Endothelial cell (in vitro differentiated cells): ENCODE data around the gene TMEM106B. TPM values are rescaled to one million over a fixed set of nuclear protein-coding genes. Genes with fewer than 3 reads are reported as not detected.

Experiments
- DNase-seq: peaks from one replicate; pipeline ENCODE4 v3.0.0; 2021; ENCODE audit warnings: low spot score
- H3K27ac Mint-ChIP-seq: one replicate; pipeline ENCODE4 v1.8.0; 2021; ENCODE audit warnings: mixed read lengths, inconsistent platforms; ENCODE audit not compliant: unreplicated experiment
- H3K27me3 Mint-ChIP-seq: one replicate; pipeline ENCODE4 v1.8.0; 2021; ENCODE audit warnings: mild to moderate bottlenecking, moderate library complexity, mixed read lengths, inconsistent platforms; ENCODE audit not compliant: unreplicated experiment
- H3K36me3 Mint-ChIP-seq: one replicate; pipeline ENCODE4 v1.8.0; 2021; ENCODE audit warnings: mild to moderate bottlenecking, low read depth, mixed read lengths, inconsistent platforms; ENCODE audit not compliant: unreplicated experiment
- H3K4me1 Mint-ChIP-seq: one replicate; pipeline ENCODE4 v1.8.0; 2021; ENCODE audit warnings: mild to moderate bottlenecking, mixed read lengths, inconsistent platforms; ENCODE audit not compliant: unreplicated experiment
- H3K4me3 Mint-ChIP-seq: one replicate; pipeline ENCODE4 v1.8.0; 2021; ENCODE audit warnings: mild to moderate bottlenecking, mixed read lengths, inconsistent platforms; ENCODE audit not compliant: unreplicated experiment
- H3K9me3 Mint-ChIP-seq: one replicate; pipeline ENCODE4 v1.8.0; 2021; ENCODE audit warnings: mixed read lengths, inconsistent platforms; ENCODE audit not compliant: unreplicated experiment
- total RNA-seq: library from RNA; stranded (reverse); fragmentation: NEBNext Ultra II Directional; extraction: Animal tissue kit (Norgen Biotek cat#: 25700); gene quantifications from one replicate; pipeline ENCODE4 v1.2.1, GENCODE V29; 2021; ENCODE audit not compliant: unreplicated experiment
- TF ChIP-seq, protein P1 (sequence below): fragments of 200-600 bp; sonication (generic); IDR thresholded peaks from one replicate; pipeline ENCODE4 v1.5.0; 2021; ENCODE audit warnings: antibody characterized with exemption; ENCODE audit not compliant: unreplicated experiment

Gene TMEM106B
- total RNA-seq, 1 donor from 2014 or later: 23.2 TPM

GRCh38 chr7:12244694-12245093 lies 33.6 kb downstream of the TMEM106B start:
- no peak overlapping the region for H3K27ac Mint-ChIP-seq
- H3K4me1 Mint-ChIP-seq: no peaks in the 10 kb centered on the region
- H3K27me3 Mint-ChIP-seq: no peaks in the 10 kb centered on the region
- TF ChIP-seq, protein P1, sequence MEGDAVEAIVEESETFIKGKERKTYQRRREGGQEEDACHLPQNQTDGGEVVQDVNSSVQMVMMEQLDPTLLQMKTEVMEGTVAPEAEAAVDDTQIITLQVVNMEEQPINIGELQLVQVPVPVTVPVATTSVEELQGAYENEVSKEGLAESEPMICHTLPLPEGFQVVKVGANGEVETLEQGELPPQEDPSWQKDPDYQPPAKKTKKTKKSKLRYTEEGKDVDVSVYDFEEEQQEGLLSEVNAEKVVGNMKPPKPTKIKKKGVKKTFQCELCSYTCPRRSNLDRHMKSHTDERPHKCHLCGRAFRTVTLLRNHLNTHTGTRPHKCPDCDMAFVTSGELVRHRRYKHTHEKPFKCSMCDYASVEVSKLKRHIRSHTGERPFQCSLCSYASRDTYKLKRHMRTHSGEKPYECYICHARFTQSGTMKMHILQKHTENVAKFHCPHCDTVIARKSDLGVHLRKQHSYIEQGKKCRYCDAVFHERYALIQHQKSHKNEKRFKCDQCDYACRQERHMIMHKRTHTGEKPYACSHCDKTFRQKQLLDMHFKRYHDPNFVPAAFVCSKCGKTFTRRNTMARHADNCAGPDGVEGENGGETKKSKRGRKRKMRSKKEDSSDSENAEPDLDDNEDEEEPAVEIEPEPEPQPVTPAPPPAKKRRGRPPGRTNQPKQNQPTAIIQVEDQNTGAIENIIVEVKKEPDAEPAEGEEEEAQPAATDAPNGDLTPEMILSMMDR: no peak
- no peak overlapping the region for H3K4me3 Mint-ChIP-seq
- DNase-seq: no peak
- no peaks in the 10 kb centered on the region for H3K9me3 Mint-ChIP-seq
- H3K36me3 Mint-ChIP-seq: no peaks in the 10 kb centered on the region

DNA sequence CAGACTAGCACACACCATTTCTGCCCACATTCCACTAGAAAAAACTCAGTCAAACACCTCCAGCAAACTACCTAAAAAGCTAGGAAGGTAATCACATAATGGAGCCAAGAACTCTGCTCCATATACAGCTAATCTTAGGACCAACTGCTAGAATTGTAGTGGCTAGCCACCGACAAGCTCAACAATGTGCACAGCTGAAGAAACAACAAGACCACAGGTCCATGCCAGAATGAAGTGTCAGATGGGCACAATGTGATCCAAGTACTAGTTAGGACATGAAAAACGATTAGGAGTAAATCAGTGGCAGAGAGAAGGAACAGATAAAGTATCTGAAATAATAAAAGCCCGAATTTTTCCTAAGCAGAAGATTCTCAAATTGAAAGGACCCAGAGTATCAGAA lies 38.6 kb downstream of the TMEM106B start:
- Mint-ChIP-seq H3K4me3 (no peak overlapping the region), H3K9me3 (peaks cover 7% of the 10 kb centered on the region), H3K36me3 (no peaks in the 10 kb centered on the region), H3K4me1 (no peaks in the 10 kb centered on the region), H3K27ac (no peak overlapping the region), H3K27me3 (no peaks in the 10 kb centered on the region)
- TF ChIP-seq, protein P1: no peak
- no peak for DNase-seq

- Mint-ChIP-seq H3K9me3 (peaks cover 7% of the 10 kb centered on the region), H3K4me1 (no peaks in the 10 kb centered on the region), H3K36me3 (no peaks in the 10 kb centered on the region), H3K4me3 (no peak overlapping the region), H3K27me3 (peaks cover 2% of the 10 kb centered on the region), H3K27ac (no peak overlapping the region)
- no peak for DNase-seq
- TF ChIP-seq, protein P1: no peak
Observed at GRCh38 chr7:12250232-12250631, 39.1 kb downstream of the TMEM106B start.

DNA sequence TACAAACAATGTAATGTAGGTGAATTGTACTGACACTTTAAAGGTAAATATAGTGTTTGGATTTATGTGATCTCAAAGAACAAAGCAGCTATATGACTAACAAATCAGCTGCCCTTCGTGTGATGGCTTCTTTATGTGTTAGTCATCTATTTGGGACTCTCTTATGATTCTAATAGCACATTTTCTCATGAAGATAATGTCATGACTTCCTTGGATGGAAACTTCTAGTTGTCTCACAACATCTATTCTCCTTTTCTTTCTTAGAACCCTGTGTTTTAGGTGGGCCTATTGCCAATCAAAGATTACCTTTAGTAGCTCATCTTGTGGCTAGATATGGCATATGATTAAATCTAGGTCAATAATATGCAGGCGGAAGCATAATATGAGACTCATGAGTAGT lies 45.0 kb downstream of the TMEM106B start:
- H3K4me1 Mint-ChIP-seq: no peaks in the 10 kb centered on the region
- TF ChIP-seq, protein P1: no peak
- peaks cover 2% of the 10 kb centered on the region for H3K27me3 Mint-ChIP-seq
- no peak for DNase-seq
- H3K9me3 Mint-ChIP-seq: peaks cover 7% of the 10 kb centered on the region
- H3K27ac Mint-ChIP-seq: no peak overlapping the region
- H3K36me3 Mint-ChIP-seq: no peaks in the 10 kb centered on the region
- H3K4me3 Mint-ChIP-seq: no peak overlapping the region

GRCh38 chr7:12257582-12257981 lies 46.5 kb downstream of the TMEM106B start:
- TF ChIP-seq, protein P1: no peak
- no peaks in the 10 kb centered on the region for H3K4me1 Mint-ChIP-seq
- no peaks in the 10 kb centered on the region for H3K9me3 Mint-ChIP-seq
- no peak for DNase-seq
- peaks cover 2% of the 10 kb centered on the region for H3K27me3 Mint-ChIP-seq
- no peak overlapping the region for H3K27ac Mint-ChIP-seq
- no peak overlapping the region for H3K4me3 Mint-ChIP-seq
- no peaks in the 10 kb centered on the region for H3K36me3 Mint-ChIP-seq
